H1 (cell line): ENCODE measurements around the gene LRRC4C. TPM values are rescaled to one million over a fixed set of nuclear protein-coding genes. Genes with fewer than 3 reads are reported as not detected.

Source experiments
- CTCF ChIA-PET: fragments of 300-600 bp; sonication (Branson Sonifier 250); formaldehyde crosslinking; loops from one replicate; lab custom pipeline; 2021; ENCODE audit not compliant: partially characterized antibody; lab: Charles Lee
- POLR2A ChIA-PET: fragments of 300-600 bp; sonication (Branson Sonifier 250); formaldehyde crosslinking; loops from one replicate; lab custom pipeline; 2021; ENCODE audit warnings: inconsistent platforms; ENCODE audit not compliant: partially characterized antibody; lab: Charles Lee
- DNase-seq, 2 experiments: peaks; one replicate each; pipeline versions ENCODE4 v3.0.0 to v3.0.0-alpha.2; 2010 to 2022; ENCODE audit warnings: low spot score in 2 of 2, low read depth in 1 of 2, mixed read lengths in 1 of 2
- FAIRE-seq: peaks from 2 replicates; lab custom pipeline; 2011; peaks lifted over from hg19 to GRCh38; lab: Jason Lieb, UNC
- H2AFZ ChIP-seq: 2 replicates; pipeline ENCODE4 v1.8.1; 2012; ENCODE audit warnings: low read length, inconsistent platforms
- H2AK5ac ChIP-seq: 2 replicates; pipeline ENCODE4 v1.6.1; 2013; ENCODE audit warnings: low read depth, low read length
- H2BK120ac ChIP-seq: replicated peaks from 2 replicates; pipeline ENCODE3; 2013; ENCODE audit warnings: low read depth, low read length, inconsistent platforms
- H2BK12ac ChIP-seq: 2 replicates; pipeline ENCODE4 v1.6.1; 2013; ENCODE audit warnings: low read depth, low read length
- H2BK15ac ChIP-seq: 2 replicates; pipeline ENCODE4 v1.6.1; 2013; ENCODE audit warnings: low read length
- H2BK20ac ChIP-seq: 2 replicates; pipeline ENCODE4 v1.6.1; 2013; ENCODE audit warnings: low read length
- H2BK5ac ChIP-seq: 2 replicates; pipeline ENCODE4 v1.6.1; 2013; ENCODE audit warnings: low read depth, low read length
- H3K14ac ChIP-seq: 2 replicates; pipeline ENCODE4 v1.6.1; 2013; ENCODE audit warnings: inconsistent platforms; ENCODE audit not compliant: insufficient read length
- H3K18ac ChIP-seq: 2 replicates; pipeline ENCODE4 v1.6.1; 2013; ENCODE audit warnings: low read length; ENCODE audit errors: extremely low read depth
- H3K23ac ChIP-seq: 2 replicates; pipeline ENCODE4 v1.6.1; 2013; ENCODE audit warnings: inconsistent platforms; ENCODE audit not compliant: insufficient read length
- H3K23me2 ChIP-seq: 2 replicates; pipeline ENCODE4 v1.6.1; 2013; ENCODE audit warnings: low read depth, low read length
- H3K27ac ChIP-seq: 2 replicates; pipeline ENCODE4 v1.6.1; 2011; ENCODE audit warnings: low read depth, low read length, inconsistent platforms
- H3K27me3 ChIP-seq, 4 experiments: replicated peaks in 1 of 4; 1 replicate in 1 of 4; 2 replicates in 3 of 4; pipeline versions ENCODE4 v1.6.1 to v1.8.1; 2011 to 2013; ENCODE audit warnings: low read length in 3 of 4, mild to moderate bottlenecking in 3 of 4, inconsistent platforms in 2 of 4, mixed read lengths in 2 of 4, moderate library complexity in 1 of 4; ENCODE audit not compliant: control insufficient read depth in 3 of 4, insufficient read depth in 3 of 4; ENCODE audit errors: extremely low read depth in 1 of 4
- H3K36me3 ChIP-seq, 4 experiments: 2 replicates each; pipeline versions ENCODE4 v1.6.1 to v1.8.1; 2011 to 2013; ENCODE audit warnings: mild to moderate bottlenecking in 4 of 4, low read length in 3 of 4, moderate library complexity in 2 of 4, control low read depth in 1 of 4, inconsistent platforms in 1 of 4; ENCODE audit not compliant: insufficient read depth in 4 of 4, control insufficient read depth in 2 of 4
- H3K4ac ChIP-seq: replicated peaks from 2 replicates; pipeline ENCODE3; 2013; ENCODE audit warnings: low read length, low read depth, mixed read lengths, inconsistent platforms; ENCODE audit not compliant: insufficient read length
- H3K4me1 ChIP-seq, 4 experiments: replicated peaks in 1 of 4; 1 replicate in 1 of 4; 2 replicates in 3 of 4; pipeline versions ENCODE4 v1.6.1 to v1.8.1; 2011 to 2013; ENCODE audit warnings: low read length in 3 of 4, inconsistent platforms in 2 of 4, mixed read lengths in 1 of 4; ENCODE audit not compliant: insufficient read depth in 4 of 4, control insufficient read depth in 3 of 4
- H3K4me2 ChIP-seq, 2 experiments: 2 replicates each; pipeline versions ENCODE4 v1.6.1 to v1.8.1; 2011 to 2013; ENCODE audit warnings: low read depth in 2 of 2, low read length in 2 of 2, control low read depth in 1 of 2, inconsistent platforms in 1 of 2, mild to moderate bottlenecking in 1 of 2; ENCODE audit not compliant: insufficient read depth in 1 of 2
- H3K4me3 ChIP-seq, 4 experiments: fragments of 200-600, 300-600 bp in 1 of 4; sonication (generic), shearing (Covaris generic), sonication (Bioruptor Twin) in 1 of 4; 2 replicates each; pipeline versions ENCODE4 v1.5.1 to v1.8.1; 2011 to 2016; ENCODE audit warnings: low read length in 4 of 4, low read depth in 3 of 4, control low read depth in 2 of 4, inconsistent platforms in 2 of 4, mild to moderate bottlenecking in 2 of 4, mixed read lengths in 1 of 4, moderate library complexity in 1 of 4; ENCODE audit not compliant: insufficient read depth in 2 of 4; ENCODE audit errors: extremely low read depth in 1 of 4
- H3K56ac ChIP-seq: replicated peaks from 2 replicates; pipeline ENCODE3; 2013; ENCODE audit warnings: low read depth, mild to moderate bottlenecking, mixed read lengths, low read length, inconsistent platforms; ENCODE audit not compliant: insufficient read length
- H3K79me1 ChIP-seq: 2 replicates; pipeline ENCODE4 v1.6.1; 2013; ENCODE audit warnings: low read depth, low read length, control low read depth
- H3K79me2 ChIP-seq, 2 experiments: 2 replicates each; pipeline versions ENCODE4 v1.6.1 to v1.8.1; 2012 to 2013; ENCODE audit warnings: low read length in 2 of 2, mild to moderate bottlenecking in 2 of 2, inconsistent platforms in 1 of 2; ENCODE audit not compliant: insufficient read depth in 2 of 2, control insufficient read depth in 1 of 2
- H3K9ac ChIP-seq, 4 experiments: replicated peaks in 1 of 4; 1 replicate in 1 of 4; 2 replicates in 3 of 4; pipeline versions ENCODE4 v1.6.1 to v1.8.1; 2011 to 2013; ENCODE audit warnings: low read depth in 3 of 4, low read length in 3 of 4, control low read depth in 2 of 4, mild to moderate bottlenecking in 2 of 4, moderate library complexity in 2 of 4, inconsistent platforms in 1 of 4; ENCODE audit errors: extremely low read depth in 1 of 4
- H3K9me3 ChIP-seq, 2 experiments: 2 replicates each; pipeline versions ENCODE4 v1.6.1 to v1.8.1; 2012 to 2013; ENCODE audit warnings: mild to moderate bottlenecking in 2 of 2, moderate library complexity in 2 of 2, control low read depth in 1 of 2, inconsistent platforms in 1 of 2, low read depth in 1 of 2, low read length in 1 of 2, mixed read lengths in 1 of 2; ENCODE audit not compliant: insufficient read depth in 2 of 2
- H4K20me1 ChIP-seq, 2 experiments: replicated peaks in 1 of 2; 2 replicates each; pipeline versions ENCODE3 to v1.8.1; 2011 to 2013; ENCODE audit warnings: inconsistent platforms in 2 of 2, low read length in 2 of 2, mild to moderate bottlenecking in 1 of 2; ENCODE audit not compliant: insufficient read depth in 2 of 2, control insufficient read depth in 1 of 2
- H4K5ac ChIP-seq: 2 replicates; pipeline ENCODE4 v1.6.1; 2013; ENCODE audit warnings: low read length, low read depth, mixed read lengths, inconsistent platforms; ENCODE audit not compliant: insufficient read length
- H4K8ac ChIP-seq: 2 replicates; pipeline ENCODE4 v1.8.0; 2013; ENCODE audit warnings: mild to moderate bottlenecking, moderate library complexity, low read length, inconsistent platforms; ENCODE audit not compliant: insufficient read depth; ENCODE audit errors: extremely low read depth
- H4K91ac ChIP-seq: replicated peaks from 2 replicates; pipeline ENCODE3; 2013; ENCODE audit warnings: low read length, mixed read lengths, inconsistent platforms; ENCODE audit not compliant: insufficient read length
- BCL11A ChIP-seq, 2 experiments: IDR thresholded peaks; one replicate each; pipeline ENCODE4 v1.6.1; 2011; ENCODE audit warnings: low read depth in 2 of 2, low read length in 2 of 2, mild to moderate bottlenecking in 2 of 2
- EP300 ChIP-seq, 2 experiments: IDR thresholded peaks; 1 replicate in 1 of 2; 2 replicates in 1 of 2; pipeline ENCODE4 v1.6.1; 2011 to 2012; ENCODE audit warnings: low read depth in 2 of 2, low read length in 2 of 2, mild to moderate bottlenecking in 2 of 2, borderline replicate concordance in 1 of 2, inconsistent platforms in 1 of 2, moderate library complexity in 1 of 2
- GABPA ChIP-seq: IDR thresholded peaks from 2 replicates; pipeline ENCODE4 v1.6.1; 2011; ENCODE audit warnings: mild to moderate bottlenecking, low read length, moderate library complexity, borderline replicate concordance; ENCODE audit not compliant: insufficient read depth
- JUN ChIP-seq: IDR thresholded peaks from 2 replicates; pipeline ENCODE4 v1.6.1; 2011; ENCODE audit warnings: low read depth, mild to moderate bottlenecking, improper control_type of control experiment, low read length
- MAFK ChIP-seq: IDR thresholded peaks from 2 replicates; pipeline ENCODE4 v1.6.1; 2012; ENCODE audit warnings: low read depth, mild to moderate bottlenecking, improper control_type of control experiment, low read length
- NANOG ChIP-seq: IDR thresholded peaks from 2 replicates; pipeline ENCODE4 v1.6.1; 2011; ENCODE audit warnings: low read length, low read depth, mild to moderate bottlenecking, inconsistent platforms; ENCODE audit not compliant: insufficient read depth, poor library complexity, severe bottlenecking
- WGBS, 2 experiments: shearing (Covaris generic) in 1 of 2; methylation state at CpG; one replicate each; pipeline versions ENCODE4 v1.1.6 to v1.1.7; 2013 to 2015; ENCODE audit warnings: low lambda C conversion rate in 2 of 2, mixed read lengths in 2 of 2, inconsistent platforms in 1 of 2, low coverage in 1 of 2, missing lambda C conversion rate in 1 of 2; ENCODE audit not compliant: insufficient replicate concordance in 2 of 2, insufficient coverage in 1 of 2, insufficient read length in 1 of 2; ENCODE audit errors: extremely low coverage in 1 of 2, missing lambda C conversion rate in 1 of 2; 5-methylcytosine and 5-hydroxymethylcytosine counted together
- polyA plus RNA-seq, 7 experiments: library from polyadenylated mRNA; depleted of rRNA in 3 of 7; stranded (reverse) in 5 of 7; unstranded in 2 of 7; fragments of >200 nt in 5 of 7; fragments of 200-250 nt in 2 of 7; gene quantifications; 1 replicate in 5 of 7; 2 replicates in 1 of 7; 4 replicates in 1 of 7; pipeline versions ENCODE4 v1.2.1 to v1.2.3, GENCODE V29; 2011 to 2013; ENCODE audit warnings: missing spikeins in 2 of 7, mixed read lengths in 2 of 7
- total RNA-seq: library from RNA; stranded (reverse); fragmentation: NEBNext Ultra II Directional; extraction: Animal tissue kit (Norgen Biotek cat#: 25700); gene quantifications from 2 replicates; pipeline ENCODE4 v1.2.1, GENCODE V29; 2021

LRRC4C gene
- total and polyA plus RNA-seq, 2 of the 8 experiments (the other 6 are each of a cell fraction or from before 2014, with no cell fraction given) = 0.23 to 2.2 TPM

DNA sequence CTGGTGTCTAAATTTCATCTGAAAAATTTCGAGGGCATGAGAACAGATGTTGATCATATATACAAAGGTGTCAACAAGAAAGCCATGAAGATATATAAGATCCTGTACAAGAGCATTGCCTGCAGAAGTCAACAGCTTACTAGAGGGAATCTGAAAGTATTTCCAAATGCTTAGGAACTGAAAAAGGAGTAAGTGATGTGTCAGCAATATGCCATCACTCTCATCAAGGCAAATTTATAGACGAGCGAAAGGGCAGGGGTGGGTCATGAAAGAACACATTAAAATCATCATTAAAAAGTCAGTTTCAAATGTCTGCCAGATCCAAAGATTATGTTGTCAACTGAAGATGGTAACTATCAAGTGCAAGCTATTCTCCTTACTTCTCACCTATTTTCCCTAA lies 1299.0 kb downstream of the LRRC4C start:
- no peak overlapping the region for H3K27ac ChIP-seq
- no peak overlapping the region for H4K91ac ChIP-seq
- 0 out of 4 replicates have a peak, but pooled peaks cover 0 to 4% of the 10 kb centered on the region in 2 experiments for H3K9me3 ChIP-seq
- H3K14ac ChIP-seq = no peak overlapping the region
- no peaks in the 10 kb centered on the region for H3K27me3 ChIP-seq
- no peak overlapping the region for H3K23ac ChIP-seq
- peaks cover 0 to 2% (median 0%) of the 10 kb centered on the region in 4 experiments; a peak in 1 of 7 replicates for H3K4me1 ChIP-seq
- H2BK120ac ChIP-seq = no peak overlapping the region
- H2BK20ac ChIP-seq = no peak overlapping the region
- H3K56ac ChIP-seq = no peak overlapping the region
- H4K8ac ChIP-seq = no peak overlapping the region
- POLR2A ChIA-PET = interaction anchor here (0.7 kb wide), 1 partner anchor 637 kb away, joined by 4 read pairs; no protein-coding TSS in a partner anchor
- no peak overlapping the region for H3K4me3 ChIP-seq
- no peaks in the 10 kb centered on the region for H3K79me1 ChIP-seq
- TF ChIP-seq JUN (no peak), GABPA (no peak), BCL11A (IDR thresholded peaks at IDR 0.05; ENCODE audit: low read depth in 2 of 2, low read length in 2 of 2) (no peak), EP300 (IDR thresholded peaks at IDR 0.05; ENCODE audit: borderline replicate concordance in 1 of 2, low read depth in 2 of 2, low read length in 2 of 2) (no peak), NANOG (no peak), MAFK (peak; percentile 66; the same call in 1 of the 2 replicates)
- H3K18ac ChIP-seq = no peak overlapping the region
- H3K4me2 ChIP-seq = no peak overlapping the region
- H3K23me2 ChIP-seq = no peaks in the 10 kb centered on the region
- no peak overlapping the region for H2AFZ ChIP-seq
- no peaks in the 10 kb centered on the region for H3K79me2 ChIP-seq
- 86% methylated on average over 3 of the region's 3 CpGs; no CpG with 5 or more reads in 1 of the 2 experiments for WGBS, 2 experiments
- H2AK5ac ChIP-seq = no peak overlapping the region
- H4K5ac ChIP-seq = no peak overlapping the region
- CTCF ChIA-PET = no interaction called here
- H2BK15ac ChIP-seq = no peak overlapping the region
- DNase-seq (no peak), FAIRE-seq (no peak)
- H2BK5ac ChIP-seq = no peak overlapping the region
- no peaks in the 10 kb centered on the region for H4K20me1 ChIP-seq
- H3K4ac ChIP-seq = no peak overlapping the region
- H3K36me3 ChIP-seq = no peaks in the 10 kb centered on the region
- H2BK12ac ChIP-seq = no peak overlapping the region
- H3K9ac ChIP-seq = no peak overlapping the region
